Measurements from ENCODE around the gene CLRN3.

The CLRN3 gene, protein sequence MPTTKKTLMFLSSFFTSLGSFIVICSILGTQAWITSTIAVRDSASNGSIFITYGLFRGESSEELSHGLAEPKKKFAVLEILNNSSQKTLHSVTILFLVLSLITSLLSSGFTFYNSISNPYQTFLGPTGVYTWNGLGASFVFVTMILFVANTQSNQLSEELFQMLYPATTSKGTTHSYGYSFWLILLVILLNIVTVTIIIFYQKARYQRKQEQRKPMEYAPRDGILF

DNA sequence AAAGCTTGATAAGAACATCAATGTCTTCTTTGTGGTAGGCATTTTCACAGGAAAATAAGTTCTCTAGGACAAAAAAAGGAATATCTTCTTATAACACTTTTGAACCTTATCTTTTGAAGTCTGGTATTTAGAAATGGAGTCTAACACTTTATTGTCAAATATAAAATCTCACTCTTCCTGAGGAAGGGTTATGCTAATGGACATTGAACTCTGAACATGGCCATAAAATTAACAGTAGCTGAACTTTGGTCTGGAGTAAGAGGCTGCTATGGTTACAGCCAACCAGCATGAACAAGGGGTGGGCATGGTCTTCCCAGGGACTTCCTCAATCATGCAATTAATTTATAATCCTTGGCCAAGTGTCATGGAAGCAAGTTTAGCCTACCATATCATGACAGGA lies at the start of gene CLRN3:
CLRN3 (minus strand) TSS at position 199 of the 400 bp plus-strand sequence; CDS start at position 42, 157 bp downstream.
- no peak for DNase-seq (ENCODE audit: low read depth, low spot score)

GRCh38 chr10:127940866-127941640 lies 48.3 kb upstream of the CLRN3 start:
- DNase-seq (ENCODE audit: low read depth, low spot score) = no peak

DNA sequence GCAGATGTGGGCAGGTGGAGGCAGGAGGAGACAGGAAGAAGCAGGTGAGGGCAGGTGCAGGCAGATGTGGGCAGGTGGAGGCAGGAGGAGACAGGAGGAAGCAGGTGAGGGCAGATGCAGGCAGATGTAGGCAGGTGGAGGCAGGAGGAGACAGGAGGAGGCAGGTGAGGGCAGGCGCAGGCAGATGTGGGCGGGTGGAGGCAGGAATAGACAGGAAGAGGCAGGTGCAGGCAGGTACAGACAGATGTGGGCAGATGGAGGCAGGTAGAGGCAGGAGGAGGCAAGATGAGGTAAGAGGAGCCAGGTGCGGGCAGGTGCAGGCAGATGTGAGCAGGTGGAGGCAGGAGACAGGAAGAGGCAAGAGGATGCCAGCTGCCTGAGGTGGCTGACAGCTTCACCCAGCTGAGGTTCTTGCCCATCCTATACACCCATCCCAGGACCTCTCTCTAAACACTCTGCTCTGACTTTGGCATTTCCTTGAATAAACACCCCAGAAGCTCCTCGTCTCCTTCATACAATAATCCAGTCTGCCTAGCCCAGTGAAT lies 47.1 kb upstream of the CLRN3 start:
- DNase-seq (ENCODE audit: low read depth, low spot score) = no peak

DNA sequence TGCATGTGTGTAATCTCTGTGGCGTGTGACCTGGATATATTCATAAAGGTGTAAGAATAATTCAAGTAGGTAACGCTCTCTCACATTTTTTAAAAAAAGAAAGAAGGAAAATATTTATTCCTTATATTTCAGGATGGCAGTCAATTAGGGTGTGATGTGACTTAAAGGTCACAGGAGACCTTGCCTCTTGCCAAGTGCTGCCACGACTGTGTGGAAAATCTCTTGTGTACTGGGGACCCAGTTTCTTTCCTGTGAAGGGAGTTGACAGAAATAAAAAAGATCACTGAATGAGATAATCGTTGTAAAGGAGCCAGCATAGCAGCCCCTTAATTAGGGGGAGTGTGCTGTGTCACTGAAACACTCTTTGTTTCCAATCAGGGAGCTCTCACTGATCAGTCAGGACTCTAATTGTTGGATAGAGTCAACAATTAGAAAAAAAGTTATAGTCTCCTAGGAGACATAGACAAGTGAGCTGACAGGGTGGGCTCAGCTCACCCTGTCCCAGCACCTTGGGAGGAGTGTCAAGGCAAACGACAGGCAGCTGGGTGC lies 45.2 kb upstream of the CLRN3 start:
- DNase-seq (ENCODE audit: low read depth, low spot score) = no peak

DNA sequence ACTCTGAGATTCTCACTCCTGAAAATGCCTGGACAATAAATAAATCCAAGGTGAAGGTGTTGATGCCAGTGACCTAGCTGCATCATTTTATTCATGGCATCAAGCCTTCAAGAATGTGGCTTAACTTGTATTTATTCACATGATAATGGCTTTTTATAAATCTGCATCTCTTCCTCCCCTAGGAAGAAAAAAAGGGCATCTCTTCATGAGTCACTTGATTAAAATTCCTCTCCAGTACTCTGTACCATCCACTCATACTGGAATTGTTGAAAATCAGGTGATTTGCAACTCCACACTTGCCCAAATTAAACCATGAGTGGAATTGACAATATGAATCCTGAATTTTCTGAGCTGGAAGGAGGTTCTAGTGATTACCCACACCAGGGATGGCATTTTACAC lies 44.3 kb upstream of the CLRN3 start:
- no peak for DNase-seq (ENCODE audit: low read depth, low spot score)

DNA sequence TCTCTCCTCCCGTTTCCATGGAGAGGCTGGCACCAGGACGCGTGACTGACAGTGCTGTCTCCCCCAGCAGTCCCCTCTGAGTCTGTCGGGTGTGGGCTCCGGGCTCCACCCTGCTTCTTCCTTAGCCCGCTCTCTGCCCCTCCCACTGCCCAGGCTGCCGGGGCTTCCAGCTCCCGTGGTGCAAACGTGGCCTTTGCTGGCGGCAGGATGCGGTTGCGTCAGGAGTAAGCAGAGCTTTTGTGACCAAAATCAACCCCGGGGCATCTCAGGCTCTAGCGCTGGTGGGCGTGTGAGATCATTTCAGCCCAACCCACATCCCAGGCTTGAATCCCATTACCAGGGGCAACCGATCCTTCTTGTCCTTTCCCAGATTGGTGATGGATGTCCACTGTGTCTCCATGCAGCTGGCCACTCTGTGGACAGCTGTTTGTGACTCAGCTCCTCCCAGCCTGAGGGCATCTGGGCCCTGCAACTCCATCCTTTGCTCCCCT lies 42.4 kb upstream of the CLRN3 start:
- no peak for DNase-seq (ENCODE audit: low read depth, low spot score)

- DNase-seq (ENCODE audit: low read depth, low spot score) = no peak
These were observed 41.6 kb upstream of the CLRN3 start for GRCh38 chr10:127934383-127934782.

- no peak for DNase-seq (ENCODE audit: low read depth, low spot score)
These were observed 40.5 kb upstream of the CLRN3 start for GRCh38 chr10:127933271-127933670.

DNA sequence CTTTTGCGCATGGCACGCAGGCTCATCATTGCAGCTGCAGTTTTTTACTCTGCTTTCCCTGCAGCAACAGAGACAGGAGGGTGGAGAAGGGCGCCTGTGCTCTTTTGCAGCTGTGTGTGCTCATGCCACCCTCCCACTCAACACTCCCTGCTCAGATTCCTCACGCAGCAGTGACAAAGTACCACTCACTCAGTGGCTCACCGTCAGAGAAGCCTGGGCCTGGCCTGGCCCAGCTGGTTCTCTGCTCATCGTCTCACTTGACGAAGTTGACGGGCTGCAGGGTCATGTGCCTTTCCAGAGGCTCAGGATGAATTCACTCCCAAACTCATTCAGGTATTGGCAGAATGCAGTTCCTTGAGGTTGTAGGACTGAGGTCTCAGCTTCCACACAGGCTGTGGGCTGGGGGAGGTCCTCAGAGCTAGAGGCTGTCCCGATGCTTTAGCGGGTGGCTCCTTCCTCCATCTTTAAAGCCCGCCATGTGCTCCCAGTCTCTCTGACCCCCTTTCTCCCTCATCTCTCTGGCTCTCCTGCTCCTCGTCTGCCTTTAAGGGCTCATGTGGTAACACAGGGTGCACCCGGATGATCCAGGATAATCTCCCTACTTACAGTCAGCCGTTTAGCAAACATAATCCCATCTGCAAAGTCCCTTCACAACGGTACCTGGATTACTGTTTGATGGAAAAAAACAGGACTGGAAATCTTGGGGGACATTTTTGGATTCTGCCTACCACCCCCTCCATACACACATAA lies 40.0 kb upstream of the CLRN3 start:
- no peak for DNase-seq (ENCODE audit: low read depth, low spot score)

DNA sequence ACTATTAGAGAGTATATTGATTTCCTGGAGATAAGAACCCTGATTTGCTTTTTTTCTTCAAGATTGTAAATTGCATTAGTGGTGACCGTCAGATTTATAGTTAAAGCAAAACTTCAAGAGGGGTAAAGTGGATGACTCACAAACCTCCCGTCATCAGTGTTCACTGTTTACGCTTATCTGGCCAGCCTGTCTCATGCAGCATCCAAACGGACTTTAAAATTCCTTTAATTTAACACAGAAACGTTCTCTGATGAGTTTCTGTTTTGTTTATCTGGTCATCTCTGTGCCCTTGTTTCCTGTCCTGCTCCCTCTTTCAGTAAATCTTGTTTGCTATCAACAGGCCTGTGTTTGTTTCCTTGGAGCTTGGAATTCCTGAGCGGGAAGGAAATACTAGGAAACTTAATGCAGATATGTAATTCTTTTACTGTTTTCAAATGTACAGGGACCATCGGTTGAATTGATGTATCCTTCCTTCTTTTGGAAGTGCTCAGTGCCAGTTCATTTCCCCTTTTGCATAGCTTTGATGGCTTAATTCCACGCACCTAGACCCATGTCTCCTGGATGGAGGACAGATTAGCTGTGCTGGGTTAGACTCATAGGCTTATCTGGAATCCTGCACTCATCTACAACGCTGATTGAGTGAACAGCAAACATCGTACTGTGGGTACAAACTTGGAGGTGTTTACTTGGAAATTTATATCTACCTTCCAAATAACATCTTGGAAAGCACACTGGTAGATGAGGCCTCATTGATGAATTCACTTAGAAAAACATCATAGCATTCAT lies 35.5 kb upstream of the CLRN3 start:
- DNase-seq (ENCODE audit: low read depth, low spot score) = no peak

GRCh38 chr10:127926455-127926854 lies 33.7 kb upstream of the CLRN3 start:
- DNase-seq (ENCODE audit: low read depth, low spot score) = no peak

DNA sequence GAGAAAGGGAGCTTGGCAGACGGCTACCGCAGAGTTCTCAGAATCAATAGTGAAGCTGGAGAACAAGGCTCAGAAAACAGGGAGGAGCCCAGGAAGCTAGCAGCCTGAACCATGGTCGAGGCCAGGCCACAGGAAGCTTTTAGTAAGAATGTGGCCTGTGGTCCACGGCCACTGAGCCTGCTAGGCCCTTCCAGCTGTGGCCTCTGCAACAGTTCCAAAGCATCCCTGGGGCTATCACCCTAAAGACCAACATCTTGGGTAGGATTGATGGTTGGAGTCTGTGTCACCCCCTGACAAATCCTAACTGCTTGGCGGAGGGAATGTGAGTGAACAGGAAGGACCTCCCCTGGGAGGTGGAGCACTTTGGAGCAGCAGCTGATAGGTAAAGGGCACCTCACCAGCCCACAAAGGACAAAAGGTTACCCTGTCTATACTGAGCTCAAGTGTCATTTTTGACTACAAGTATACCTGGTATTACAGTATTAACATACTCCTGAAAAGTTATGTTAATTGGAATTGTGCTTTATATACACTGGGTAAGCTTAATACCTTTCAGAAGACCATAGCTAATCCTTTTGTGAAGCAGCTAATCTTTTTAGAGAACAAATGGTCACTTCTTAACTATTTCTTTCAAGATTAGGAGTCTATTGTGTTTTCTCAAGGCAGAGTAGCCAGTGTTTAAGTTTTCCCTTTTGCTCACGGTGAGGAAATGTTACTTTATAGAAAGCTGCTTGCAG lies 32.9 kb upstream of the CLRN3 start:
- no peak for DNase-seq (ENCODE audit: low read depth, low spot score)

- DNase-seq (ENCODE audit: low read depth, low spot score) = no peak
These were observed 30.9 kb upstream of the CLRN3 start for GRCh38 chr10:127923646-127924045.

GRCh38 chr10:127922675-127923366 lies 30.1 kb upstream of the CLRN3 start:
- no peak for DNase-seq (ENCODE audit: low read depth, low spot score)

- no peak for DNase-seq (ENCODE audit: low read depth, low spot score)
These were observed 29.5 kb upstream of the CLRN3 start for GRCh38 chr10:127922206-127922605.

- no peak for DNase-seq (ENCODE audit: low read depth, low spot score)
These were observed 29.0 kb upstream of the CLRN3 start for GRCh38 chr10:127921753-127922145.

DNA sequence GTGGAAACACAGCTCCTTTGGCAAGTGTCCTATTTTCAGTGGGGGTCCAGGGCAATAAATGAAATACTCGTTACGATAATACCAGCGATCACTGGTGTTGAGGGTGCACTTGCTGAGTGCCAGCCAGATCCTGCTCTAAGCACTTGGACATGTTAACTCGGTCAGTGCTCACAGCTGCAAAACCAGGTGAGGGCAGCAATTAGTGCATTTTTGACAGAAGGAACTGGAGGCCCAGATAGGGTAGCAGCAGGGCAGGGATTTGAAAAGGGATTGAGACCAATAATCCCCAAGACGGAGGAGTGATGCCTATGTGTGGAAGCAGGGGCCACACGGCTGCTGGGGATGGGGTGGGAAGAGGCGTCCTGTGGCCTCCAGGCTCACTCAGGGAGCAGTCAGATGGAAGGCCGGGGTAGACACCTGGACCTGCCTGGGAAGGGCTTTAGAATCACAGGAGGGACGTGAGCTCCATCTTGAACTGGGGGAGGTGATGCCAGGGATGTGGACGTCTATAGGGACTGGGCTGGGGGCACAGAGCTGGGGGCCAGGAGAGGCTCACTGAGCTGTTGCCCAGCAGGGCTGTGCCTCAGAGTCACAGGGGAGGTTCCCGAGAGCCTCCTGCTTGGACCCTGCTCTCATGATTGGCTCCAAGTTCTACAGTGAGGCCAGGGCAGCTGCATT lies 28.5 kb upstream of the CLRN3 start:
- no peak for DNase-seq (ENCODE audit: low read depth, low spot score)

GRCh38 chr10:127920306-127921074 lies 27.7 kb upstream of the CLRN3 start:
- DNase-seq (ENCODE audit: low read depth, low spot score) = no peak
